GM06990 (cell line): ENCODE data around the gene MPPED1.

Source experiments
- DNase-seq: peaks from one replicate; pipeline ENCODE4 v3.0.0-alpha.2; 2011; ENCODE audit not compliant: insufficient read length; ENCODE audit errors: extremely low read depth
- H3K27me3 ChIP-seq: replicated peaks from 2 replicates; pipeline ENCODE4 v1.6.0; 2011; ENCODE audit warnings: low read length; ENCODE audit not compliant: control insufficient read depth, insufficient read depth
- H3K36me3 ChIP-seq: 2 replicates; pipeline ENCODE4 v1.5.1; 2011; ENCODE audit warnings: low read length; ENCODE audit not compliant: control insufficient read depth, insufficient read depth
- H3K4me3 ChIP-seq: replicated peaks from 2 replicates; pipeline ENCODE4 v1.5.1; 2011; ENCODE audit warnings: low read depth, mild to moderate bottlenecking, control low read depth, low read length
- CTCF ChIP-seq: IDR thresholded peaks from 2 replicates; pipeline ENCODE4 v1.5.1; 2011; ENCODE audit warnings: low read length, control low read depth, mild to moderate bottlenecking, inconsistent platforms; ENCODE audit not compliant: insufficient read depth, poor library complexity, severe bottlenecking

Gene MPPED1

GRCh38 chr22:43555561-43556515 is 144.0 kb downstream of the MPPED1 start:
- Histone ChIP-seq H3K36me3 (no peaks in the 10 kb centered on the region), H3K4me3 (no peak overlapping the region), H3K27me3 (no peaks in the 10 kb centered on the region; the same call in 1 of the 2 replicates)
- DNase-seq: no peak
- no peak for TF ChIP-seq CTCF
